Vagina (tissue), 2 donors: ENCODE results near the gene CTH.

Source experiments
- CTCF ChIP-seq, 3 experiments: fragments of 450-650 bp in 2 of 3; fragments of 200-600 bp in 1 of 3; sonication (generic) in 1 of 3; IDR thresholded peaks; one replicate each; pipeline ENCODE4 v1.5.1; 2017 to 2019; ENCODE audit warnings: antibody characterized with exemption in 3 of 3, mild to moderate bottlenecking in 2 of 3, moderate library complexity in 2 of 3
- POLR2A ChIP-seq, 2 donors: fragments of 450-650 bp; IDR thresholded peaks; one replicate each; pipeline ENCODE4 v1.6.1; 2017; ENCODE audit warnings: antibody characterized with exemption in 2 of 2, mild to moderate bottlenecking in 2 of 2, moderate library complexity in 2 of 2
- POLR2AphosphoS5 ChIP-seq, 2 donors: sonication (generic); formaldehyde crosslinking; IDR thresholded peaks; one replicate each; pipeline ENCODE4 v1.9.0; 2017; ENCODE audit warnings: antibody characterized with exemption in 2 of 2, mild to moderate bottlenecking in 2 of 2, low read depth in 1 of 2; ENCODE audit not compliant: insufficient read depth in 1 of 2

GRCh38 chr1:70429757-70430156 lies 18.7 kb downstream of the CTH start:
- TF ChIP-seq CTCF (IDR thresholded peaks at IDR 0.05), result no peak
- TF ChIP-seq POLR2AphosphoS5 (IDR thresholded peaks at IDR 0.05; ENCODE audit: insufficient read depth in 1 of 2, low read depth in 1 of 2), result no peak
- no peak for TF ChIP-seq POLR2A (IDR thresholded peaks at IDR 0.05)
